HG03060 (cell line): Measurements from ENCODE around the gene ESR2.
"Not testable (repeated sequence)": the region's sequence is repeated elsewhere in the genome, so short reads cannot be mapped to it uniquely, and the experiment has no call there.

Experiments
- ATAC-seq: cut with Tn5 transposase; IDR thresholded peaks from one replicate; pipeline ENCODE4 v1.9.1; 2021; ENCODE audit warnings: low read depth, moderate number of reproducible peaks; ENCODE audit not compliant: unreplicated experiment

ESR2 gene

DNA sequence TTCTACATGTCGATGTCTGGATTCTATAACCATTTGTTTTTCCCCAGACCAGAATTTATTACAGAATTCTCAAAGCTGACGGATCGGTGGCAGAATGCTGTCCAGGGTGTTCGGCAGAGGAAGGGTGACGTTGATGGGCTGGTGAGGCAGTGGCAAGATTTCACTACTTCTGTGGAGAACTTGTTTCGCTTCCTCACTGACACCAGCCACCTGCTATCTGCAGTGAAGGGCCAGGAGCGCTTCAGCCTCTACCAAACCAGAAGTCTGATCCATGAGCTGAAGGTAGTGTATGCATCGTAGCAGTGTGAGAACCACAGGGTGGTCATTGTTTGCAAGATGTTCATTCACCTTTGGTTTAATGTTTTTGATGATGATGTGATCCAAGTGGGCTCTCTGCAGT, 124.0 kb downstream of the ESR2 start:
- ATAC-seq, result no peak

DNA sequence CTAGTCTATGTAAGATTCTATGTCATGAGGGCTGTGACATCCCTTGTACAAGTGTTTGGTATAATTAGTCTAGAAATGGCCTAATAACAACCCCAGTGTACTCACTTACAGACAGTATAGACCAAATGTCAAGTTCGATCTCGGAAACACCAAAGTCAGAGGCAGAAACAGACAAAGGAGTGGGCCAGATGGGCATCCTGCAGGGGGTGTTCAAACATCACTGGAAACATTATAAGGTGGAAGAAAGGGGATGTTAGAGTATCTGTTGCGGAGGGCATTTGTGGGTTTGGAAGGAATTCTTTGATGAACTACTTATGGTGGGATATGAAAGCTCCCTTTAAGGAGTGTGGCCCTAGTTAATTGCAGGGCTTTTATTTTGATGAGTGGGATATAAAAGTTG, 134.6 kb downstream of the ESR2 start:
- no peak for ATAC-seq

DNA sequence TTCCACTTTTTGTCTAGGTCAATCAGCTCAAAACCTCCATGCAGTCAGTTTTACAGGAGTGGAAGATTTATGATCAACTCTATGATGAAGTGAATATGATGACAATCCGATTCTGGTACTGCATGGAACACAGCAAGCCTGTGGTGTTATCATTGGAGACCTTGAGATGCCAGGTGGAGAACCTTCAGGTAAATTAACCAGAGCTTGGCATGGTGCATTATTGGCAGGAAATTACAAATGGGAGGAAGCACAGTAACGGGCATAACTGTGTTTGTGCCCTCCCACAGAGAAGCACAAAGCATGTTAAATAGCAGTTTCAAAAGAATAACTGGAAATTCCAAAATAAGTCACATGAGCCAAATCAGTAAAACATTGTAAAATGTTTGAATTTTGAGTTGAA, 135.6 kb downstream of the ESR2 start:
- ATAC-seq, result no peak

DNA sequence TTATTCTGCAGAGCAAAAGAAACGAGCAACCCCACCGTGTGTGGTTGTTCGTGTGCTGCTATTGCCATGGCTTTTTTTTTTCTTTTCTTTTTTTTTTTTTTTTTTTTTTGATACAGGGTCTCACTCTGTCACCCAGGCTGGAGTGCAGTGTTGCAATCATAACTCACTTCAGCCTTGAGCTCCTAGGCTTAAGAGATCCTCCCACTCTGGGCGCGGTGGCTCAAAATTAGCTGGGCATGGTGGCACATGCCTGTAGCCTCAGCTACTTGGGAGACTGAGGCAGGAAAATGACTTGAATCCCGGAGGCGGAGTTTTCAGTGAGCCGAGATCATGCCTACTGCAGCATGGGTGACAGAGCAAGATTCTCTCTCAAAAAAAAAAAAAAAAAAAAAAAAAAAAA, 144.2 kb downstream of the ESR2 start:
- ATAC-seq, result no peak

DNA sequence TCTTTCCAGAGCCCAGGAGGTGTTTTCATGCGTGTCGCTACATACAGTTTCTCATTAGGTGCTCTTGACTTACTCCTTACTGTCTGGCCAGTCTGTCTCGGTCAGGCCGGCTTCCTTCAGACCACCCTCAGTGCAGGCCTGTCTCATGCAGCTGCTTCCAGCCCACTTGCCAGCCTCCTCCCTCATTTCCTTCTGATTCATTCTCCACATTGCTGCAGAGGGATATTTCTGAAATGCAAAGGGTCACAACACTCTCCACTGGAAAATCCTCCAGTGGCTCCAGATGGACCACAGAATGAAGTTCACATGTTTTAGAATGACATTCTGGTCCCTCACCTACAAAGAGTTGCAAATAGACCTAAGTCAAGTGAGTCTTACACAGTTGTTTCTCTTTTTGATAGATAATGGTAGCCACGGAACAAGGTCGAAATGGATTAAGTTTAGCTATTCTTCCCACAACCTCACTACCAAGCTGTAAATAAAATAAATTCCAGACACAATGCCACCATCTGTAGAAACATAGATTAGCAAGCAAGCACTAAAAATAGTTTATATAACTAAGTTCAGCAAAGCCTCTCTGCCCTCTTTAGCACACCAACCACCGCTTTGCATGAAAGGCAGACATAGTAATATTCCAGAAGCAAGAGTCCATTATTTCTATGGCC, 146.9 kb downstream of the ESR2 start:
- ATAC-seq, result no peak

DNA sequence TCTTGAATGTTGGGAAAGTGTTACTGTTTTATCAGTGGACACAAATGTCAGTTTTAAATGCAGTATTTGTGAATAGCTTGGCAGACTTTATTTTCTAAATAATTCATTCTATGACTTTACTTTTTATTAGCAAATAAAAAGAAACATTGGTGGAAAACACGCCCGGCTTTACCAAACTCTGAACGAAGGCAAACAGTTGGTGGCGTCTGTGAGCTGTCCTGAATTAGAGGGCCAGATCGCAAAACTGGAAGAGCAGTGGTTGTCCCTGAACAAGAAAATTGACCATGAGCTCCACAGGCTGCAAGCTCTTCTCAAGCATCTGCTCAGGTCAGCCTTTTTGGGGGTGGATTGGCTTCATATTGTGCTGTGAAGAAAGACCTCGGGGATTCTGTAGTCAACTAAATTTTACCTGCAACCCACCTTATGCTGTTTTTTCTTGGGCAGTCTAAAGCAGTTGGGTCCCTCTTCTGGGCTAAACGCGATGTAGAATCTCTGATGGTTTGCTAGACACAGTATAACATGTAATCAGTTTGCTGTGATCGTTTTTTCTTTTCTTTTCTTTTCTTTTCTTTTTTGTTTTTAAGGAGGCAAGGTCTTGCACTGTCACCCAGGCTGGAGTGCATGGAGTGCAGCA, 156.4 kb downstream of the ESR2 start:
- no peak for ATAC-seq

DNA sequence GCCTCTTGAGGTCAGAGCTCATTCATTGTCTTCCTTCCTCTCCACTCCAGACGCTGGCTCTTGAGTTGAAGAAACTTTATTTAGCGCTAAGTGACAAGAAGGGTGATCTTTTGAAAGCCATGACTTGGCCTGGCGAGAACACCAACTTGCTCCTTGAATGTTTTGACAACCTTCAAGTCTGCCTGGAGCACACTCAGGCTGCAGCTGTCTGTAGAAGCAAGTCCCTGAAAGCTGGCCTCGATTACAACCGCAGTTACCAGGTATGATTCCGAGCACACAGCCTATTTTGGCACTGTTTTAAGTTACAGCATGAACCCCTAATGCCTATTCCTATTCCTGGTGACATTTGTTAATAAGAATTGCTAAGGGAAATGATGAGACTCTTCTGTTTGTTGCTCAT, 167.6 kb downstream of the ESR2 start:
- no peak for ATAC-seq

DNA sequence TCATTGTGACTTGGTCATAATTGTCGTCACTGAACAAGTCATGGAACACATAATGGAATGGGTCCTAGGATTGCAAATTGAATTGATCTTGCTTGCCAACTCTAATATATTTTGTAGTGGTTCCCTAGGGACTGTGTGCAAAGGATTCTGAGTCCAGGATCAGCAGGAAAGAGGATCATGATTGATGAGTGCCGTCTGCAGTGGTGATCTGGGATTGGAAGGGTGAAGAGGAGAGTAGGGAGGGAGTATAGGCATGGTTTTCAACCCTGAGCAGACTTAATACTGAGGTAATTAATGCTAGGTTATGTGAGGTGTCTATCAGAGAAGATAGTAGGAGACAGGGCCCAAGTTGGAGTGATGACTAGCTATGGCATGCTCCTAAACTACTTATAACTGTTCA, 168.9 kb downstream of the ESR2 start:
- no peak for ATAC-seq

DNA sequence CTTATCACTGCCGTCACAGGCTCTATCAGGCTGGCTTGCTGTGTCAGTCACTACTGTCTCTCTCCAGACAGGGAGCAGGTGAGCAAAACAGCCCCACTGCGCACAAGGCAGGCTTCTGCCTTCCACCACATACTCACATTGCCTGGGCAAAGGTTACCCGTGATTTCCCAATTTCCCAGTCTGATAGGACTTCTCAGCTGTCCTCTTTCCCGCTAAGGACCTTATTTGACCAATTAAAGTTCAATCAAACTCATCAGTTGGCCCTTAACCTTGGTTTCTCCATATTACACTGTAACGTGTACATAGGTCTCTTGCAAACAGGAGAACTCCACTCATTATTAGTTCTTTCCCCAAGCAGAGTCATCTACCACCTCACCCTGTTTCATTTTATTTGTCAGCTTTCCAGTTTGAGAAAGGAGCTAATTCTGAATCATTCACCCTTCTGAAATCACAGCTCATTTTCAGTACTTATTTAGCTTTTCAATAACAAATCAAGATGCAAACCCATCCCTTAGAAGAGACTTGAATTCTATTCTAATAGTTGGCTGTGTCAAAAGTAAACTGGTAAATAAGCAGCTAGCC, 170.8 kb downstream of the ESR2 start:
- ATAC-seq, result no peak

DNA sequence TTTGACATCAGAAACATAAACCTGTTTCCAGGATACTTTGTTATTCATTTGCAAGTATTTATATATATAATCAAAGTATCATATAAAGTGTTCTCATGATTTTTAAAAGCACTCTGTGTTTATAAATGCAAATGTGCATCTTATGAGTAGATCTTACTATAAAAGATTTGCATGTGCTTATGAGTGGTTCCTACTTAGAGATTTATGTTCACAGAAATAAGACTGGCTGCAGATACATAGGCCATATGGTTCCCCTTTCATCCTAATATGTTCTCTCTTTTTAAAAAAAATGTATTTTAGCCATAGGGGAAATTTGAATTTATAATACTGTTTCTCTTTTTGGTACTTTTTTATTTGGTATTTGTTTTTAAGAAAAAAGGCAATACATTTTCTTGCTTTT, 174.2 kb downstream of the ESR2 start:
- no peak for ATAC-seq

DNA sequence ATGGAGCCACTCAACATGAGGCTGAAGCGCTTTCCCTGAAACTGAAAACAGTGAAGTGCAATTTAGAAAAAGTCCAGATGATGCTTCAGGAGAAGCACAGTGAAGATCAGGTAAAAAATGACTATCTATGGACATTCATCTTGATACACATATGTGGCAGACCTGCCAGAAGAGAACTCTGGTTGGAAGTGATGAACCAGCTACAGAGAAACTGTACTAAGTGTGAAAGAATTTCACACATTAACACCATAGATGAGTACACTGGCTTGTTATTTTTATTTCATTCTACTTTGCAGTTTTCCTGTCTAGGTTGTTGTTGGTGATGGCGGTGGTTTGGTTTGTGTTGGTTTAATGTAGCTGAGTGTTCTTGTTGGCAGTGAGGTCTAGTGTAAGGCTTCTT, 174.7 kb downstream of the ESR2 start:
- ATAC-seq, result no peak

DNA sequence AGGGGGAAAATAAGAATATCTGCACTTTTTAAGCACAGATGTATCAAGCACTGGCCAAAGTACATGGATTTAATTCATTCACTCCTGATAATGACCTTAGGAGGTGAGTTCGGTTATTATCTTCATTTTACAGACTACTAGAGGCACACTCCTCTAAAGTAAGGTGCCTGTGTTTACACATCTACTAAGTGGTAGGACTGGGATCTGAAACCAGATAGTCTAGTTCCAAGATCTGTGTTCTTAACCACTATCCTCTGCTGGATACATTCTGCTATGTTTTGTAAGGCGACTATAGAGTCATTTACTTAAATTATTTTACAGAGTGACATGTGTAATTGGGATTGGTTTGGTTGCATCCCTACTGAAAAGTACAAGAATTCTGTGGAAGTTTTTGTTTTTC, 175.3 kb downstream of the ESR2 start:
- no peak for ATAC-seq

DNA sequence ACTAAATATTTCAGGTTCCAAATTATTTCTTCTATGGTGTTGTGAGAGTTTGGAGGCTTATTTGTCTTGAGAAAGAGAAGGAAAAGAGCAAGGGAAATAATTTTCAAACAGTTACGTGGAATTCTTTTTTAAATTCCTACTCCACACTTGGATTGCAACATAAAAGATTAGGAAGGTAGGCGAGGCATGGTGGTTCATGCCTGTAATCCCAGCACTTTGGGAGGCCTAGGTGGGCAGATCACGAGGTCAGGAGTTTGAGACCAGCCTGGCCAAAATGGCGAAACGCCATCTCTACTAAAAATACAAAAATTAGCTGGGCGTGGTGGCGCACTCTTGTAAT, 175.8 kb downstream of the ESR2 start:
- not testable (repeated sequence) for ATAC-seq

DNA sequence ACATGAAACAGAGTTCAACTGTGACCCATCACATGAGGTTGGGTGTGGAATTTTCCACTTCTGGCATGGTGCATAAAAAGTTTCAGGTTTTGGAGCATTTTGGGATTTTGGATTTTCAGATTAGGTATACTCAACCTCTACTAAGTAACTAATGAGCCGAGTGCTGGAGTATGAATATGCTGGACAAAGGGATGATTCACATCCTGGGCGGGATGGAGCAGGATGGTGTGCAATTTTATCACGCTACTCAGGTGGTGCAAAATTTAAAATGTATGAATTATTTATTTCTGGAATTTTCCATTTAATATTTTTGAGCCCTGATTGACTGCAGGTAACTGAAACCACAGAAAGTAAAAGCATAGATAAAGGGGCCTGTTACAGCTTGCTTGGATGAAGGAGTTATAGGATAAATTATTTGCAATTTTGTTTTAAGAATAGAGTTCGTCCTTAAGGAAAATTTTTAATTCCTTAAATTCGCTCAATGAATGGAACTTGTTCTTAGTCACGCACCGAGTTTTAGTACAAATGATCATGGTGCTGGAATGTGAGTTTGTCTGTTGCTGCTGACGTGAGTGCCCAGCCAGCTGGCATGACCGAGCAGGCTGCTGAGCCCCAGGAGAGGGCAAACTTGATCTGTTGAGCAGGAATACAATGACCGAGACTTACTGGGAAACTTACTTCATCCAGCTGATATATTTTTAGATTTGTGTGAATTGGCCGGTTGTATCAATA, 176.3 kb downstream of the ESR2 start:
- no peak for ATAC-seq

DNA sequence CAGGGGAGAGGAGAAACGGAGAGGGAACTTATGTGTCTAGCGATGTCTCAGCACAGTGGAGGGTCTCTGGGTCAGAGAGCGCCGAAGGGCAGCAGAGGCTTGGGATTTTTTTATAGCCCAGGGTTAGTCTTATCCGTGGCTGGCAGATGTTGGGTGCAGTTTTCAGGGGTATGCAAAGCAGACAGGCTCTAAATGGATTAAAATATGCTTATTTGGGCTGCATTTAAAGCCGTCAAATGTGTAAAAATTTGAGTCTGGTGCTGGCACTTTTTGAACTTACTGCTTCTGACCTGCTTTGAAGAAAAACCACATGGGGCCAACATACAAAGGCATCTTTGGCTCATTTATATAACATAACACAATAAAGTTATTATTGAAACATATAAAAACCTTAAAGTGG, 178.8 kb downstream of the ESR2 start:
- ATAC-seq, result no peak

DNA sequence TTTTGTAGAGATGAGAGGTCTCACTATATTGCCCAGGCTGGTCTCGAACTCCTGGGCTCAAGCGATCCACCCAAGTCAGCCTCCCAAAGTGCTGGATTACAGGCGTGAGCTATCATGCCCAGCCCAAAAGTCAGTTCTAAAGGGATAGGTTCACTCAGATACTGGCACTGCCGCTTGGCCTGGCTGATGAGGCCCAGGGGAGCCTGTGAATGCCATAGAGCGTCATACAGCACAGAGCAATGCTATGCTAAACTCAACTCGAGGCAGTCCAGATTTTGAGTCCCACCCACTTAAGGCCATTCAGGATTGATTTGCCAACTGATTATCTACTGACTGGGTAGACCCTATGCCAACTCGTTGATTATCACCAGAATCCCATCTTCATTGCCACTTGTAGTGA, 179.4 kb downstream of the ESR2 start:
- ATAC-seq, result no peak

DNA sequence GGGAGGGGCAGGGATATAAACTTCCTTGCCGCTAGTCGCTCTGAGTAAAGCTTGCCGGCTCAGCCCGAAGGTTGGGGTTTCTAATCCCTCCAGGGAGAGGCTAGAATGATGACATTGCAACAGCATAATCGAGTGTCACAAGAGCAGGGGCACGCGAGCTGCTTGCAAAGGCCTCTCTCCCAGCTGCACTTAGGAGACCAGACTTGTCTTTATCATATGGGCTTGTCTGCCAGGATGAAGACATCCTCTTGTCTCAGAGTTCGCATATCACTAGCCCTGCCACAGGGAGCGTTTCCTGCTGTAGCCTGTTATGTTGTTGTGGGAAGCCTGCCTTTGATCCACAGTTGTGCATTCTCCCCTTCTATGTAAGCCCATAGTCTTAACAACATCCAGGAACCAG, 180.0 kb downstream of the ESR2 start:
- ATAC-seq, result no peak

DNA sequence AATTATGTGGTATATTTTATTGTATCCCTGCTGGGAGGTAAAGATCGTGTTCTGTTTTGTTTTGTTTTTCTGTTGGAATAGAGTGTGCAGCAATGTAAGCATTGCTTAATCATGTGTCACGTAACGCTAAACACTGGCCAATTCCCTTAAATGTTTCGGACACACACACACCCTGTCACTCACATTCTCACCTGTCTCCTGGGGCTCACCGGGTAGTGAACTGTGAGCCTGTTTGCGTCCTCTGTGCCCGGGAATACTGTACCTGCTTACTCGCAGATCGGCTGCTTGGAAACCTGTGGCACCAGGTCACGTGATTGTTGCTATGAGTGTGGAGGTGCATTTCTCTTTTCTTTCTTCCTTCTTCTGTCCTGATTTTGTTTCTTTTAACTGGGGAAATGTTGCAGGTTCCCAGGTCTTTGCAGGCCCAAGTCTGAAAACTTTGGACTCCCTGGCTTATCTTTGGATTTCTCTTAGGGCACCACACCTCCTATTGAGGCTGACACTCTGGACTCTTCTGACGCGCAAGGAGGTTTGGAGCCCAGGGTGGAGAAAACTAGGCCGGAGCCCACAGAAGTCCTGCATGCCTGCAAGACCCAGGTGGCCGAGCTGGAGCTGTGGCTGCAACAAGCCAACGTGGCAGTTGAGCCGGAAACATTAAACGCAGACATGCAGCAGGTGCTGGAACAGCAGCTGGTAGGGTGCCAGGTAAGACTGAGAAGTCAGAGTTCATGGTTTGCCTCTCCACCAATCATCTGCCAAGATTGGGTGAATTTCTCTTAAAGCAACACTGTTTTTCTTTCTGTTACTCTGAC, 181.1 kb downstream of the ESR2 start:
- no peak for ATAC-seq

DNA sequence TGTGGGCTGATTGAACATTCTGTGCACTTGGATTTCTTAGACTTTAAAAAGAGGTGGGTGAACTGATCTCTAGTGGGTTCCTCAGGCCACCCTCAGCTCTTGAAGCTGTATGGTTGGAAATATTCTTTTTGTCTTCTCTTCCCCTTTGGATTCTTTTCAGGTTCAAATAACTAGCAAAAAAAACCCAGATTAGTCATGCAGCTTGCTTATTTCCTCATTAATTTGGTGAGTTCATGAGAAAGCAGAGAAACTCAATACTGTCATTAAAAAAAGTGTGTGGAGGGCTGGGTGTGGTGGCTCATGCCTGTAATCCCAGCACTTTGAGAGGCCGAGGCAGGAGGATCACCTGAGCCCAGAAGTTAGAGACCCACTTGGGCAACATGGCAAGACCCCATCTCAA, 183.4 kb downstream of the ESR2 start:
- ATAC-seq, result no peak

DNA sequence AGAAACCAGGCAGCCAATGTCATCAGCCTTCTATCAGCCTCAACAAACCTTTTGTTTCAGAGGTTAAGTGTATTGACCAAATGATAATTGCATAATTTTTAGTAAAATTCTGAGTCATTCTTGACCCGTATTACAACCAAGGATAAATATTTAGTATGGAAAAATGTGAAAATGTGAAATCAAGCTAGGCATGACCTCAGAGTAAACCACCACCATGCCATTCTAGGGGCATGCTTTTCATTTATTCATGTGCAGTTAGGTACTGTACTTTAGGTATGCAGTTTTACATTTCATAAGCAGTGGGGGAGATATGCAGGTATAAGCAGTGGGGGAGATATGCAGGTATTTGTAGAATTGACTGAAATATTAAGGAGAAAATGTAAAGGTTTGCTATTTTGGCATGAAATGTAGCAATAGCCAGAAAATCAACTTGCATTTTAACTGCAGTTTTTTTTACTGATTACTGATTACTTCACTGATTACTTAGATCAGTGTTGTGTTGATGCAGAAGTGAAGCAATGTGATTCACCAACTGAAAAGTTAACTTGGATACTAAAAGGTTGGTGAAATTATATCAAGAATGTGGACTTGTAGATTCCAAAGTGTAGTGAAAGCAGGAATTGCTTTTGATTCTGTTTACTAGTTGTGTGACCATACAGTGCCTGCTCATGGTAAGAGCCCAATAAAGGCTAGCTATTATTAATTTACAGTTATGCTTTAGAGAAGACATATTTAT, 184.2 kb downstream of the ESR2 start:
- no peak for ATAC-seq
